Stimulated activated CD8-positive, alpha-beta memory T cell treated with anti-CD3 and anti-CD28 coated beads, Interleukin-15, amount 100 ng/mL, for 48 hours (primary cell): ENCODE results near the gene MLANA.
A peak's percentile ranks its signal among the peaks of the same experiment; 100 is the strongest.
"Not testable (repeated sequence)": the region's sequence is repeated elsewhere in the genome, so short reads cannot be mapped to it uniquely, and the experiment has no call there.

Source experiments
- DNase-seq, 2 donors: peaks; one replicate each; pipeline ENCODE4 v3.0.0-alpha.2; 2020; ENCODE audit warnings: low read depth in 2 of 2

MLANA gene

GRCh38 chr9:5869315-5870019 is 21.2 kb upstream of the MLANA start:
- no peak for DNase-seq

- DNase-seq = no peak
Measured at GRCh38 chr9:5870020-5870339, 20.7 kb upstream of the MLANA start.

- no peak for DNase-seq
Measured at GRCh38 chr9:5870691-5871090, 20.0 kb upstream of the MLANA start.

- DNase-seq = no peak
Measured at GRCh38 chr9:5871785-5872184, 18.9 kb upstream of the MLANA start.

GRCh38 chr9:5872511-5872910 is 18.2 kb upstream of the MLANA start:
- DNase-seq = no peak

- DNase-seq = no peak
Measured at GRCh38 chr9:5873439-5873838, 17.2 kb upstream of the MLANA start.

- DNase-seq = no peak
Measured at GRCh38 chr9:5874048-5874447, 16.6 kb upstream of the MLANA start.

GRCh38 chr9:5876026-5876425 is 14.7 kb upstream of the MLANA start:
- no peak for DNase-seq

- no peak for DNase-seq
Measured at GRCh38 chr9:5876711-5877110, 14.0 kb upstream of the MLANA start.

GRCh38 chr9:5879419-5880181 is 11.1 kb upstream of the MLANA start:
- DNase-seq = no peak

- not testable (repeated sequence) for DNase-seq
Measured at GRCh38 chr9:5882244-5883012, 8.3 kb upstream of the MLANA start.

GRCh38 chr9:5884191-5884590 is 6.5 kb upstream of the MLANA start:
- DNase-seq = no peak

GRCh38 chr9:5886114-5886939 is 4.4 kb upstream of the MLANA start:
- DNase-seq = peak; percentile 70 to 74

GRCh38 chr9:5892456-5893133 is 1.9 kb downstream of the MLANA start:
- no peak for DNase-seq

- DNase-seq = no peak
Measured at GRCh38 chr9:5893134-5893505, 2.4 kb downstream of the MLANA start.

- no peak for DNase-seq
Measured at GRCh38 chr9:5893591-5894236, 3.0 kb downstream of the MLANA start.

- DNase-seq = no peak
Measured at GRCh38 chr9:5894237-5894959, 3.7 kb downstream of the MLANA start.

GRCh38 chr9:5895782-5896181 is 5.1 kb downstream of the MLANA start:
- DNase-seq = no peak

GRCh38 chr9:5896863-5897262 is 6.2 kb downstream of the MLANA start:
- DNase-seq = no peak

- no peak for DNase-seq
Measured at GRCh38 chr9:5897851-5898250, 7.2 kb downstream of the MLANA start.
